Naive thymus-derived CD4-positive, alpha-beta T cell (primary cell): ENCODE results near the gene C18orf54. TPM values are rescaled to one million over a fixed set of nuclear protein-coding genes. Genes with fewer than 3 reads are reported as not detected.

Experiments used
- ATAC-seq: fragments of 150-1000 bp; cut with Tn5 transposase; 2 replicates; pipeline ENCODE4 v1.10.0; 2021; ENCODE audit warnings: mild to moderate bottlenecking, moderate library complexity
- CTCF ChIA-PET: fragments of 350-600 bp; sonication (Branson Sonifier 250); formaldehyde crosslinking; loops from one replicate; lab custom pipeline; 2021; ENCODE audit warnings: antibody characterized with exemption; lab: Charles Lee
- POLR2A ChIA-PET: fragments of 350-600 bp; sonication (Branson Sonifier 250); formaldehyde crosslinking; loops from one replicate; lab custom pipeline; 2021; ENCODE audit warnings: antibody characterized with exemption, inconsistent platforms; lab: Charles Lee
- DNase-seq, 9 donors: peaks; one replicate each; pipeline versions ENCODE4 v3.0.0 to v3.0.0-alpha.2; 2020 to 2022; ENCODE audit warnings: mixed read lengths in 1 of 9
- H3K27ac ChIP-seq: one replicate; pipeline ENCODE4 v1.7.0; 2013; ENCODE audit warnings: mild to moderate bottlenecking, low read depth, low read length, moderate library complexity
- H3K27me3 ChIP-seq, 2 donors: one replicate each; pipeline ENCODE4 v1.7.0; 2013; ENCODE audit warnings: low read length in 2 of 2, mild to moderate bottlenecking in 2 of 2, moderate library complexity in 2 of 2; ENCODE audit not compliant: control insufficient read depth in 2 of 2, insufficient read depth in 2 of 2
- H3K36me3 ChIP-seq, 3 experiments: 1 replicate in 2 of 3; 2 replicates in 1 of 3; pipeline ENCODE4 v1.7.0; 2013; ENCODE audit warnings: low read length in 3 of 3, mild to moderate bottlenecking in 3 of 3, moderate library complexity in 1 of 3; ENCODE audit not compliant: insufficient read depth in 3 of 3, control insufficient read depth in 2 of 3
- H3K4me1 ChIP-seq, 2 donors: one replicate each; pipeline ENCODE4 v1.7.0; 2013; ENCODE audit warnings: low read length in 2 of 2, mild to moderate bottlenecking in 2 of 2, moderate library complexity in 1 of 2; ENCODE audit not compliant: control insufficient read depth in 2 of 2, insufficient read depth in 2 of 2
- H3K4me3 ChIP-seq: 2 replicates; pipeline ENCODE4 v1.7.0; 2013; ENCODE audit warnings: mild to moderate bottlenecking, low read length
- H3K9me3 ChIP-seq, 3 experiments: 1 replicate in 2 of 3; 2 replicates in 1 of 3; pipeline ENCODE4 v1.7.0; 2013; ENCODE audit warnings: low read length in 3 of 3; ENCODE audit not compliant: control insufficient read depth in 2 of 3
- H3K27ac Mint-ChIP-seq, 9 donors: one replicate each; pipeline ENCODE4 v1.8.0; 2020 to 2022; ENCODE audit warnings: mixed read lengths in 9 of 9, mild to moderate bottlenecking in 8 of 9, moderate library complexity in 5 of 9, inconsistent platforms in 2 of 9
- H3K27me3 Mint-ChIP-seq, 5 donors: one replicate each; pipeline ENCODE4 v1.8.0; 2021 to 2022; ENCODE audit warnings: mixed read lengths in 5 of 5, mild to moderate bottlenecking in 1 of 5
- H3K36me3 Mint-ChIP-seq, 5 donors: one replicate each; pipeline ENCODE4 v1.8.0; 2020 to 2022; ENCODE audit warnings: mixed read lengths in 5 of 5, mild to moderate bottlenecking in 3 of 5, inconsistent platforms in 1 of 5
- H3K4me1 Mint-ChIP-seq, 7 donors: one replicate each; pipeline ENCODE4 v1.8.0; 2020 to 2022; ENCODE audit warnings: mixed read lengths in 7 of 7, mild to moderate bottlenecking in 3 of 7, inconsistent platforms in 1 of 7
- H3K4me3 Mint-ChIP-seq, 10 donors: one replicate each; pipeline ENCODE4 v1.8.0; 2020 to 2022; ENCODE audit warnings: mild to moderate bottlenecking in 10 of 10, mixed read lengths in 10 of 10, moderate library complexity in 6 of 10, inconsistent platforms in 2 of 10
- H3K9me3 Mint-ChIP-seq, 11 donors: one replicate each; pipeline ENCODE4 v1.8.0; 2020 to 2022; ENCODE audit warnings: mixed read lengths in 11 of 11, mild to moderate bottlenecking in 4 of 11, inconsistent platforms in 1 of 11, moderate library complexity in 1 of 11
- intact Hi-C, 2 donors: fragments of 100-400 bp; cut with micrococcal nuclease; formaldehyde crosslinking; loops; one replicate each; pipeline ENCODE4 v1.15.1; 2023
- polyA plus RNA-seq, 2 donors: library from polyadenylated mRNA; unstranded; fragments of 300-500 nt; fragmentation: Illumina TruSeq; gene quantifications; one replicate each; pipeline ENCODE4 v1.2.3, GENCODE V29; 2021
- total RNA-seq, 6 experiments: library from RNA in 5 of 6; stranded (reverse) in 5 of 6; gene quantifications; 1 replicate in 5 of 6; 2 replicates in 1 of 6; pipeline ENCODE4 v1.2.3 and lab custom pipeline; 2021 to 2026

C18orf54 gene
- total and polyA plus RNA-seq, 7 experiments from 2014 or later, result 0.44 to 8.3 (median 0.91) TPM

GRCh38 chr18:54390838-54391237 lies 33.1 kb downstream of the C18orf54 start:
- no peak for ATAC-seq
- POLR2A ChIA-PET, result no interaction called here
- peak overlapping the region in 1 of 9 donors; percentile 2 for H3K27ac Mint-ChIP-seq

GRCh38 chr18:54392543-54393023 lies 34.9 kb downstream of the C18orf54 start:
- H3K4me1 Mint-ChIP-seq, result peaks cover 0 to 37% (median 0%) of the 10 kb centered on the region in 7 donors
- H3K27me3 Mint-ChIP-seq, result peaks cover 9 to 29% (median 16%) of the 10 kb centered on the region in 5 donors
- Histone ChIP-seq H3K9me3 (no peaks in the 10 kb centered on the region), H3K27ac (no peak overlapping the region), H3K4me3 (no peak overlapping the region), H3K27me3 (no peaks in the 10 kb centered on the region), H3K4me1 (no peaks in the 10 kb centered on the region), H3K36me3 (no peaks in the 10 kb centered on the region)
- CTCF ChIA-PET, result interaction anchor here (0.9 to 1.6 kb wide), 6 partner anchors 9 to 557 kb away, joined by 3 to 4 read pairs (median 4); no protein-coding TSS in a partner anchor
- DNase-seq (peak in 7 of 9 donors; percentile 5 to 55 (median 39)), ATAC-seq (peak; percentile 80)
- H3K9me3 Mint-ChIP-seq, result peaks cover 0 to 2% (median 0%) of the 10 kb centered on the region in 11 donors
- no peak overlapping the region for H3K27ac Mint-ChIP-seq
- H3K36me3 Mint-ChIP-seq, result no peaks in the 10 kb centered on the region
- intact Hi-C loops, result loop anchor here (1.0 to 2.0 kb wide), 6 partner anchors 35 to 591 kb away; partner anchors contain the start of genes C18orf54 (in 2 of the 2) and STARD6 (in 2 of the 2)
- no peak overlapping the region for H3K4me3 Mint-ChIP-seq
- POLR2A ChIA-PET, result interaction anchor here (0.8 kb wide), 1 partner anchor 170 kb away, joined by 4 read pairs; no protein-coding TSS in a partner anchor

More at GRCh38 chr18:54390838-54391237, 33.1 kb downstream of the C18orf54 start:
- H3K4me3 Mint-ChIP-seq, result peak overlapping the region in 1 of 10 donors; percentile 10
- no peak for DNase-seq
- no peaks in the 10 kb centered on the region for H3K9me3 ChIP-seq
- H3K36me3 ChIP-seq, result no peaks in the 10 kb centered on the region
- H3K36me3 Mint-ChIP-seq, result peaks cover 0 to 4% (median 0%) of the 10 kb centered on the region in 5 donors
- H3K27me3 Mint-ChIP-seq, result peaks cover 9 to 29% (median 17%) of the 10 kb centered on the region in 5 donors
- no peaks in the 10 kb centered on the region for H3K27me3 ChIP-seq
- intact Hi-C loops, result no loop called here
- H3K4me1 Mint-ChIP-seq, result peaks cover 0 to 39% (median 0%) of the 10 kb centered on the region in 7 donors
- H3K9me3 Mint-ChIP-seq, result peaks cover 0 to 5% (median 1%) of the 10 kb centered on the region in 11 donors
- H3K27ac ChIP-seq, result no peak overlapping the region
- no peaks in the 10 kb centered on the region for H3K4me1 ChIP-seq
- H3K4me3 ChIP-seq, result no peak overlapping the region
- CTCF ChIA-PET, result no interaction called here

- no peaks in the 10 kb centered on the region for H3K36me3 Mint-ChIP-seq
- Histone ChIP-seq H3K4me1 (no peaks in the 10 kb centered on the region), H3K27me3 (no peaks in the 10 kb centered on the region), H3K4me3 (no peak overlapping the region), H3K9me3 (no peaks in the 10 kb centered on the region), H3K36me3 (no peaks in the 10 kb centered on the region), H3K27ac (no peak overlapping the region)
- no peak overlapping the region for H3K27ac Mint-ChIP-seq
- ATAC-seq (no peak), DNase-seq (no peak)
- CTCF ChIA-PET, result no interaction called here
- H3K9me3 Mint-ChIP-seq, result peaks cover 0 to 2% (median 0%) of the 10 kb centered on the region in 11 donors
- intact Hi-C loops, result loop anchor here in 1 of 2 donors (2.0 kb wide), 1 partner anchor 37 kb away; the partner anchor contains the start of genes C18orf54 and STARD6
- no peak overlapping the region for H3K4me3 Mint-ChIP-seq
- peaks cover 0 to 26% (median 0%) of the 10 kb centered on the region in 7 donors for H3K4me1 Mint-ChIP-seq
- POLR2A ChIA-PET, result interaction anchor here (0.5 kb wide), 1 partner anchor 226 kb away, joined by 3 read pairs; no protein-coding TSS in a partner anchor
- H3K27me3 Mint-ChIP-seq, result peaks cover 3 to 22% (median 13%) of the 10 kb centered on the region in 5 donors
Measured at GRCh38 chr18:54393648-54394294, 36.1 kb downstream of the C18orf54 start.

- Mint-ChIP-seq H3K27me3 (peaks cover 0 to 17% (median 0%) of the 10 kb centered on the region in 5 donors), H3K36me3 (no peaks in the 10 kb centered on the region), H3K4me1 (peaks cover 0 to 5% (median 0%) of the 10 kb centered on the region in 7 donors), H3K4me3 (no peak overlapping the region), H3K27ac (no peak overlapping the region), H3K9me3 (peaks cover 0 to 2% (median 0%) of the 10 kb centered on the region in 11 donors)
- DNase-seq, result no peak
- Histone ChIP-seq H3K4me3 (no peak overlapping the region), H3K27me3 (no peaks in the 10 kb centered on the region), H3K36me3 (no peaks in the 10 kb centered on the region), H3K4me1 (no peaks in the 10 kb centered on the region), H3K9me3 (no peaks in the 10 kb centered on the region), H3K27ac (no peak overlapping the region)
- ATAC-seq, result no peak
- POLR2A ChIA-PET, result no interaction called here
- CTCF ChIA-PET, result no interaction called here
- intact Hi-C loops, result no loop called here
Measured at GRCh38 chr18:54396760-54397159, 39.1 kb downstream of the C18orf54 start.

- CTCF ChIA-PET, result no interaction called here
- H3K27ac Mint-ChIP-seq, result no peak overlapping the region
Measured at GRCh38 chr18:54405290-54405689, 47.6 kb downstream of the C18orf54 start.

GRCh38 chr18:54411781-54412180 lies 54.1 kb downstream of the C18orf54 start:
- Histone ChIP-seq H3K9me3 (no peaks in the 10 kb centered on the region), H3K36me3 (no peaks in the 10 kb centered on the region), H3K27me3 (no peaks in the 10 kb centered on the region), H3K4me3 (no peak overlapping the region), H3K27ac (no peak overlapping the region), H3K4me1 (no peaks in the 10 kb centered on the region)
- no peak overlapping the region for H3K27ac Mint-ChIP-seq
- no peak overlapping the region for H3K4me3 Mint-ChIP-seq
- DNase-seq (no peak), ATAC-seq (no peak)
- intact Hi-C loops, result no loop called here
- ChIA-PET POLR2A (no interaction called here), CTCF (no interaction called here)
- peaks cover 14 to 44% (median 25%) of the 10 kb centered on the region in 5 donors for H3K27me3 Mint-ChIP-seq
- no peaks in the 10 kb centered on the region for H3K36me3 Mint-ChIP-seq
- no peaks in the 10 kb centered on the region for H3K4me1 Mint-ChIP-seq
- no peaks in the 10 kb centered on the region for H3K9me3 Mint-ChIP-seq

More at GRCh38 chr18:54405290-54405689, 47.6 kb downstream of the C18orf54 start:
- no peaks in the 10 kb centered on the region for H3K9me3 ChIP-seq
- Mint-ChIP-seq H3K27me3 (peaks cover 13 to 32% (median 14%) of the 10 kb centered on the region in 5 donors), H3K4me1 (no peaks in the 10 kb centered on the region), H3K4me3 (no peak overlapping the region), H3K36me3 (no peaks in the 10 kb centered on the region), H3K9me3 (peaks cover 0 to 2% (median 0%) of the 10 kb centered on the region in 11 donors)
- intact Hi-C loops, result no loop called here
- H3K27me3 ChIP-seq, result no peaks in the 10 kb centered on the region
- H3K36me3 ChIP-seq, result no peaks in the 10 kb centered on the region
- POLR2A ChIA-PET, result no interaction called here
- no peak overlapping the region for H3K4me3 ChIP-seq
- no peaks in the 10 kb centered on the region for H3K4me1 ChIP-seq
- no peak for ATAC-seq
- no peak overlapping the region for H3K27ac ChIP-seq
- DNase-seq, result no peak
